ENCODE measurements around the gene NUCKS1. TPM values are rescaled to one million over a fixed set of nuclear protein-coding genes. Genes with fewer than 3 reads are reported as not detected.

The NUCKS1 gene
- total RNA-seq, 2 experiments from 2014 or later: 152 to 287 TPM

DNA sequence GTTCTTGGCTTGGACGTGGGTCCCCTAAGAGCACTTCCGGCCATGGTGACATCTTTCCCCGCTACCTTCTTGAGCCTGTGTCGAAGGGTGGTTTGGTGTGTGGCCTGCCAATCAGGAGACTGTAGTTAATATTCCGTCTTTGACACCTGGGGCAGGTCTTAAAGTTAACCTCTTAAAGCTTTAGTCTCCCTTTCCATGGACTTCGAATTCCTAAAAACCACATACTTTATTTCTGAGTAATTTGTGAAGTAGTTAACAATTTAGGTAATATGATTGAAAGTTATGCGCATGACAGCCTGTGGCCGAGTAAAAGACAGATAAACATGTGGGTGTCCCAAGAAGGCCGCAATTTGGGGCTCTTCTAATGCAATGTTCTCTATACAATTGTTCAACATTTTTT lies 35.5 kb upstream of the NUCKS1 start:
- Histone ChIP-seq H3K9me3 (ENCODE audit: low read length) (no peaks in the 10 kb centered on the region), H4K20me1 (ENCODE audit: insufficient read depth, low read length) (no peaks in the 10 kb centered on the region), H3K9me2 (ENCODE audit: insufficient read depth, low read length) (no peaks in the 10 kb centered on the region), H3K4me2 (ENCODE audit: low read length) (no peak overlapping the region), H2AFZ (ENCODE audit: low read length) (no peak overlapping the region), H3K4me3 (ENCODE audit: low read depth, low read length, poor library complexity, severe bottlenecking) (no peak overlapping the region), H3K36me3 (ENCODE audit: insufficient read depth, low read length) (no peaks in the 10 kb centered on the region), H3K27ac (ENCODE audit: low read depth, low read length, poor library complexity, severe bottlenecking) (no peak overlapping the region), H3K4me1 (ENCODE audit: insufficient read depth, low read length, poor library complexity, severe bottlenecking) (no peaks in the 10 kb centered on the region), H3K79me2 (ENCODE audit: insufficient read depth, low read depth, low read length) (no peaks in the 10 kb centered on the region)
- ChIA-PET POLR2A (no interaction called here), CTCF (ENCODE audit: unreplicated experiment) (interaction anchor here (0.6 kb wide), 1 partner anchor 295 kb away, joined by 3 read pairs; no protein-coding TSS in a partner anchor)
- intact Hi-C loops (cut with micrococcal nuclease; ENCODE audit: unreplicated experiment): no loop called here
- TF ChIP-seq, protein P1, sequence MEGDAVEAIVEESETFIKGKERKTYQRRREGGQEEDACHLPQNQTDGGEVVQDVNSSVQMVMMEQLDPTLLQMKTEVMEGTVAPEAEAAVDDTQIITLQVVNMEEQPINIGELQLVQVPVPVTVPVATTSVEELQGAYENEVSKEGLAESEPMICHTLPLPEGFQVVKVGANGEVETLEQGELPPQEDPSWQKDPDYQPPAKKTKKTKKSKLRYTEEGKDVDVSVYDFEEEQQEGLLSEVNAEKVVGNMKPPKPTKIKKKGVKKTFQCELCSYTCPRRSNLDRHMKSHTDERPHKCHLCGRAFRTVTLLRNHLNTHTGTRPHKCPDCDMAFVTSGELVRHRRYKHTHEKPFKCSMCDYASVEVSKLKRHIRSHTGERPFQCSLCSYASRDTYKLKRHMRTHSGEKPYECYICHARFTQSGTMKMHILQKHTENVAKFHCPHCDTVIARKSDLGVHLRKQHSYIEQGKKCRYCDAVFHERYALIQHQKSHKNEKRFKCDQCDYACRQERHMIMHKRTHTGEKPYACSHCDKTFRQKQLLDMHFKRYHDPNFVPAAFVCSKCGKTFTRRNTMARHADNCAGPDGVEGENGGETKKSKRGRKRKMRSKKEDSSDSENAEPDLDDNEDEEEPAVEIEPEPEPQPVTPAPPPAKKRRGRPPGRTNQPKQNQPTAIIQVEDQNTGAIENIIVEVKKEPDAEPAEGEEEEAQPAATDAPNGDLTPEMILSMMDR (conservative IDR thresholded peaks at IDR 0.05; ENCODE audit: low read length): no peak
- TF ChIP-seq EZH2phosphoT487 (IDR thresholded peaks at IDR 0.05; ENCODE audit: borderline replicate concordance, low read depth, low read length): no peak
- no peak for DNase-seq (ENCODE audit: low spot score)
- no TSS peak for BruUV-seq (replicated peaks)

DNA sequence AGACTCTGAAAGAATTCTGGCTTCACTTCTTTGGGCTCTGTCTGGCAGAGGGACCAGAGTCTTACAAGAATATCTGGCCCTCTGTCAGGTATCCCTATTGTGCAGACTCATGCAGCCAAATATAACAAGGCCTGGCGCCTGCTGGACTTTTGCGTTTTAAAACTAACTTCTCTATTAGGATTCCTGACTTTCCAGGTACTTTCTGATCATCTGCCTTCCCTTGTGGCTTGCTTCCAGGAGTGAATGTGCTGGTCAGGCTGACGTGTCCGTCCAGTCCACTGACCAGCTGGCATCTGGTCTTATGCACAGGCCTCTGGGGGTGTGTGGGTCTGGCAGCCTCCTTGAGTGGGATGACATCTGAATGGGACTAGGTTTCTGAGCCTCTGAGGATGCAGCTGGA lies 33.9 kb upstream of the NUCKS1 start:
- H3K27ac ChIP-seq (ENCODE audit: low read depth, low read length, poor library complexity, severe bottlenecking): no peak overlapping the region
- H3K4me3 ChIP-seq (ENCODE audit: low read depth, low read length, poor library complexity, severe bottlenecking): no peak overlapping the region
- no peaks in the 10 kb centered on the region for H3K9me2 ChIP-seq (ENCODE audit: insufficient read depth, low read length)
- no peaks in the 10 kb centered on the region for H4K20me1 ChIP-seq (ENCODE audit: insufficient read depth, low read length)
- CTCF ChIA-PET (ENCODE audit: unreplicated experiment): no interaction called here
- no peaks in the 10 kb centered on the region for H3K9me3 ChIP-seq (ENCODE audit: low read length)
- TF ChIP-seq, protein P1 (conservative IDR thresholded peaks at IDR 0.05; ENCODE audit: low read length): no peak
- no peak for TF ChIP-seq EZH2phosphoT487 (IDR thresholded peaks at IDR 0.05; ENCODE audit: borderline replicate concordance, low read depth, low read length)
- no peak overlapping the region for H3K4me2 ChIP-seq (ENCODE audit: low read length)
- H2AFZ ChIP-seq (ENCODE audit: low read length): no peak overlapping the region
- H3K4me1 ChIP-seq (ENCODE audit: insufficient read depth, low read length, poor library complexity, severe bottlenecking): no peaks in the 10 kb centered on the region
- no TSS peak for BruUV-seq (replicated peaks)
- H3K36me3 ChIP-seq (ENCODE audit: insufficient read depth, low read length): no peaks in the 10 kb centered on the region
- POLR2A ChIA-PET: no interaction called here
- intact Hi-C loops (cut with micrococcal nuclease; ENCODE audit: unreplicated experiment): no loop called here
- no peaks in the 10 kb centered on the region for H3K79me2 ChIP-seq (ENCODE audit: insufficient read depth, low read depth, low read length)
- no peak for DNase-seq (ENCODE audit: low spot score)

DNA sequence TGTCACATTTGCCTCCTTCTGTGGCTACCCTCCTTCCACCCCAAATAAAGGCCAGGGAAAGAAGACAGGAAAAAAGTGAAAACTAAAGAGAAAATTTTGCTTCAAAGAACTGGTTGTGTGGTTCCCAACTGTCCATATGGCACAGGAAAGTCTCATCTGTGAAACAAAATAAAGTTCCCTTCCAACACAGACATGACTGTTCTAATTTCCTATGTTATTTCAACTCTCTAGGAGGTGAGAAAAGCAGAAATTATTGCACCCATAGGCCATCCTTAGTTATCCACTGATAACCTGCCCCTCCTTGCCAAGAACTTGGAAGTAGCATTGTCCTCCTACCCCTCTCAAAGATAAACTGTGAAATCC lies 33.4 kb upstream of the NUCKS1 start:
- H3K9me2 ChIP-seq (ENCODE audit: insufficient read depth, low read length): no peaks in the 10 kb centered on the region
- no peaks in the 10 kb centered on the region for H3K36me3 ChIP-seq (ENCODE audit: insufficient read depth, low read length)
- no peak overlapping the region for H2AFZ ChIP-seq (ENCODE audit: low read length)
- H3K4me2 ChIP-seq (ENCODE audit: low read length): no peak overlapping the region
- no peak for DNase-seq (ENCODE audit: low spot score)
- no peak overlapping the region for H3K27ac ChIP-seq (ENCODE audit: low read depth, low read length, poor library complexity, severe bottlenecking)
- CTCF ChIA-PET (ENCODE audit: unreplicated experiment): no interaction called here
- no peak overlapping the region for H3K4me3 ChIP-seq (ENCODE audit: low read depth, low read length, poor library complexity, severe bottlenecking)
- intact Hi-C loops (cut with micrococcal nuclease; ENCODE audit: unreplicated experiment): no loop called here
- H3K79me2 ChIP-seq (ENCODE audit: insufficient read depth, low read depth, low read length): no peaks in the 10 kb centered on the region
- H3K4me1 ChIP-seq (ENCODE audit: insufficient read depth, low read length, poor library complexity, severe bottlenecking): no peaks in the 10 kb centered on the region
- TF ChIP-seq EZH2phosphoT487 (IDR thresholded peaks at IDR 0.05; ENCODE audit: borderline replicate concordance, low read depth, low read length): no peak
- TF ChIP-seq, protein P1 (conservative IDR thresholded peaks at IDR 0.05; ENCODE audit: low read length): no peak
- POLR2A ChIA-PET: no interaction called here
- H3K9me3 ChIP-seq (ENCODE audit: low read length): no peaks in the 10 kb centered on the region
- no peaks in the 10 kb centered on the region for H4K20me1 ChIP-seq (ENCODE audit: insufficient read depth, low read length)
- BruUV-seq (replicated peaks): no TSS peak
